HG03108 (cell line): Measurements from ENCODE around the gene MMS22L.

Experiments
- ATAC-seq: cut with Tn5 transposase; IDR thresholded peaks from one replicate; pipeline ENCODE4 v1.9.1; 2021; ENCODE audit warnings: moderate library complexity; ENCODE audit not compliant: unreplicated experiment

The MMS22L gene

GRCh38 chr6:97282726-97283617 is at the start of gene MMS22L:
TSS of gene MMS22L (minus strand) at chr6:97283216. CDS start at chr6:97282477, 739 bp downstream.
- peak; percentile 97 for ATAC-seq

- no peak for ATAC-seq
Measured at GRCh38 chr6:97322811-97323210, 39.8 kb upstream of the MMS22L start.

GRCh38 chr6:97322226-97322625 is 39.2 kb upstream of the MMS22L start:
- ATAC-seq: no peak

- no peak for ATAC-seq
Measured at GRCh38 chr6:97316978-97317377, 34.0 kb upstream of the MMS22L start.

GRCh38 chr6:97312241-97312640 is 29.2 kb upstream of the MMS22L start:
- ATAC-seq: no peak

GRCh38 chr6:97306544-97307320 is 23.7 kb upstream of the MMS22L start:
- ATAC-seq: no peak

- ATAC-seq: no peak
Measured at GRCh38 chr6:97305414-97306066, 22.5 kb upstream of the MMS22L start.

GRCh38 chr6:97304701-97305100 is 21.7 kb upstream of the MMS22L start:
- ATAC-seq: no peak

GRCh38 chr6:97294451-97294850 is 11.4 kb upstream of the MMS22L start:
- no peak for ATAC-seq

- no peak for ATAC-seq
Measured at GRCh38 chr6:97293198-97293696, 10.2 kb upstream of the MMS22L start.

- no peak for ATAC-seq
Measured at GRCh38 chr6:97292671-97293070, 9.7 kb upstream of the MMS22L start.

- ATAC-seq: no peak
Measured at GRCh38 chr6:97291896-97292295, 8.9 kb upstream of the MMS22L start.

- ATAC-seq: no peak
Measured at GRCh38 chr6:97289332-97289731, 6.3 kb upstream of the MMS22L start.

- no peak for ATAC-seq
Measured at GRCh38 chr6:97288188-97288587, 5.2 kb upstream of the MMS22L start.

- no peak for ATAC-seq
Measured at GRCh38 chr6:97282238-97282725, 734 bp downstream of the MMS22L start.

GRCh38 chr6:97280766-97281165 is 2.2 kb downstream of the MMS22L start:
- ATAC-seq: no peak

- no peak for ATAC-seq
Measured at GRCh38 chr6:97275804-97276203, 7.2 kb downstream of the MMS22L start.

- no peak for ATAC-seq
Measured at GRCh38 chr6:97269821-97270220, 13.2 kb downstream of the MMS22L start.

- no peak for ATAC-seq
Measured at GRCh38 chr6:97262676-97263075, 20.3 kb downstream of the MMS22L start.

GRCh38 chr6:97246842-97247241 is 36.2 kb downstream of the MMS22L start:
- ATAC-seq: no peak

GRCh38 chr6:97240222-97240621 is 42.8 kb downstream of the MMS22L start:
- no peak for ATAC-seq
